GM18907 (cell line): ENCODE data around the gene CATSPER1.

Experiments
- ATAC-seq: cut with Tn5 transposase; IDR thresholded peaks from one replicate; pipeline ENCODE4 v1.9.1; 2021; ENCODE audit warnings: mild to moderate bottlenecking, moderate library complexity; ENCODE audit not compliant: unreplicated experiment

CATSPER1 gene

DNA sequence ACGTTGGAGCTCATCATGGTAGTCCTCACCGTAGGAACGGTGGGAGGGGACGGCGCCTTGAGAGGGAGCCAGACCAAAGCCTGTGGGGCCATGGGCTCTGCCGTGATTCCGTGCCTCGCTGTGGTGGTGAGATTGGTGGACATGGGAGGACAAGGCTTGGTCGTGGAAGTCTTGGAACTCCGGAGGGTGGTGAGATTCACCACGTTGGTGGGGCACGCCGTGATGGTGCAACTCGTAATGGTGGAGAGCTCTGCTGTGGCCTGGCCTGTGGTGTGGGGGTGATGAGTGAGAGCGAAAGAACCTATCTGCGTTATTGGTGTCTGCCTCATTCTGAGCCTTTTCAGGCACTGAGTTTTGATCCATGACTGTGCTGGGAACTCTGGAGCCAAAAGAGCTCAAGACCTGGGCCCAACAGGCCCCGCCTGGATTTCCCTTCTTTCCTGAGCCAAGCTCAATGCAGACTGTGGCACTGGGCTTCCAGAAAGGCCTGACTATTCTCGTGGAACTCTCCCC, at the start of gene CATSPER1:
CATSPER1 (minus strand) TSS at position 463 of the 513 bp plus-strand sequence; CDS start at position 363, 100 bp downstream.
- no peak for ATAC-seq

DNA sequence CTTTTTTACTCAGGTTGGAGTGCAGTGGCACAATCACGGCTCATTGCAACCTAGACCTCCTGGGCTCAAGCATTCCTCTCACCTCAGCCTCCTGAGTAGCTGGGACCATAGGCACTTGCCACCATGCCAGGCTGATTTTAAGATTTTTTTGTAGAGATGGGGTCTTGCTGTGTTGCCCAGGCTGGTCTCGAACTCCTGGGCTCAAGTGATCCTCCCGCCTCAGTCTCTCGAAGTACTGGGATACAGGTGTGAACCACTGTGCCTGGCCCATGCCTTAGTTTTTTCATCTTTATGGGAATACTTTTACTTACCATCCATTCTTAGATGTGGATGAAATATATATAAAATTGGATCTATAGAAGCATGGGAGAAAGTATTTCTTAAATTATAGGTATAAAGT, 49.0 kb upstream of the CATSPER1 start:
- no peak for ATAC-seq

DNA sequence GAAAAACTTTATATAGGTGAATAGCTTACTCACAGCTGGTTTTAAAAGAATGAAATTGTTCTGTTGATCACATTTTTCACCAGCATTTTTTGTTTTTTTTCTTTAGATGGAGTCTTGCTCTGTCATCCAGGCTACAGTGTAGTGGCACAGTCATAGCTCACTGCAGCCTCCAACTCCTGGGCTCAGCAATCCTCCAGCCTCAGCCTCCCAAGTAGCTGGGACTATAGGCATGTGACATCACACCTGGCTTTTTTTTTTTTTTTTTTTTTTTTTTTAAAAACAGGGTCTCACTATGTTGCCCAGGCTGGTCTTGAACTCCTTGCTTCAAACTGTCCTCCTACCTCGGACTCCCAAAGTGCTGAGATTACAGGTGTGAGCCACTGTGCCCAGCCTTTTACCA, 47.4 kb upstream of the CATSPER1 start:
- no peak for ATAC-seq

DNA sequence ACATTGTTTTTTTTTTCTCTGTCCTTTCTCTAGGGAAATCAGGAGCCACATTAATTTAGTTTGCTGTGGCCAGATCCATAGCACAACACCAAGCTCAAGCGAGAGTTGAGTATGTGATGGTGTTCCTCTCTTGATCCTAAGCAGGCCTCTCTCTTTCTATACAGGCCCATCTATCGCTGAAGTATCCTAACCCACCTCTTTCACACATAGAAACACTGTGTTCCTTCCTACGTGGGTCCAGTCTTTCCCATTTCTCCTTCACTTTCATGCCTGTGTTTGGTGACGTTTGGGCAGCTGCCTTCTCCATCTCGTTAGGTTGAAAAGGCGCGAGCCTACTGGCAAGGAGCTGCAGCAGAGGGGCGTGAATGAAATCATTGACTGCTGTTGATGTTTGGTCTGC, 46.2 kb upstream of the CATSPER1 start:
- no peak for ATAC-seq

DNA sequence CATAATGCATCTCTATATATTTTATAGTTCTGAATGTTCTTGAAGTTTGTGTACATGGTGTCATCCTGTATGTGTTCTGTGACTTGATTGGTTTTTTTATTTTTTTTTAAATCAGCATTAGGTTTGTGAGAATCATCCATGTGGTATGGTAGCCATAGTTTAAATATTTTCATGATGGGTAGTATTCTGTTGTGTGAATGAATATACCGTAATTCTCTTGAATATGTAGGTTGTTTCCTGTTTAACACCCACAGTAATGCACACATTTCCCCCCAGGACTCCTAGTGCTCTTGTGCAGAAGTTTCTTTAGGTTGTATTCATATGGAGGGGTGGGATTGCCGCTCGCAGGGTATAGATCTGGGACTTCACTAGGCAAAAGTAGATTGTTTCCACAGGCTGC, 45.8 kb upstream of the CATSPER1 start:
- ATAC-seq: no peak

DNA sequence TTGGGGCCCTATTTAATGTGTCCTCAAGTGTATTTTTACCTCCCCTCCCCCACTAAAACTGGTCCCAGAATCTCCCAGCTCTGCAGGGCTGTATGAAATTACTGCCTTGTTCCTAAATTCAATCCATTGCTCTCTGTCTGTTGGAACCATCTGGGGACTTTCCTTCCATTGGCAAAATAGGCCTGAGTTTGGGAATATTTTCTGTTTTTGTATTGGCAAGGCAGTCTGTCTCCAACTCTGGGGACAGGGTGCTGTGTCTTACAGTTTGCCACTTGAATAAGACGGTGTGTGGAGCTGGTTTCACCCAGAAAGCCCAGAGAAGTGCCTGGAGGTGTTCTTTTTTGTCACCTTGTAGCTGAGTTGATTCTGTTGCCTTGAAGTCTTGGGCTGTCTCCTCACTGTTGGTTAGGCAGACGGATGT, 45.1 kb upstream of the CATSPER1 start:
- no peak for ATAC-seq

DNA sequence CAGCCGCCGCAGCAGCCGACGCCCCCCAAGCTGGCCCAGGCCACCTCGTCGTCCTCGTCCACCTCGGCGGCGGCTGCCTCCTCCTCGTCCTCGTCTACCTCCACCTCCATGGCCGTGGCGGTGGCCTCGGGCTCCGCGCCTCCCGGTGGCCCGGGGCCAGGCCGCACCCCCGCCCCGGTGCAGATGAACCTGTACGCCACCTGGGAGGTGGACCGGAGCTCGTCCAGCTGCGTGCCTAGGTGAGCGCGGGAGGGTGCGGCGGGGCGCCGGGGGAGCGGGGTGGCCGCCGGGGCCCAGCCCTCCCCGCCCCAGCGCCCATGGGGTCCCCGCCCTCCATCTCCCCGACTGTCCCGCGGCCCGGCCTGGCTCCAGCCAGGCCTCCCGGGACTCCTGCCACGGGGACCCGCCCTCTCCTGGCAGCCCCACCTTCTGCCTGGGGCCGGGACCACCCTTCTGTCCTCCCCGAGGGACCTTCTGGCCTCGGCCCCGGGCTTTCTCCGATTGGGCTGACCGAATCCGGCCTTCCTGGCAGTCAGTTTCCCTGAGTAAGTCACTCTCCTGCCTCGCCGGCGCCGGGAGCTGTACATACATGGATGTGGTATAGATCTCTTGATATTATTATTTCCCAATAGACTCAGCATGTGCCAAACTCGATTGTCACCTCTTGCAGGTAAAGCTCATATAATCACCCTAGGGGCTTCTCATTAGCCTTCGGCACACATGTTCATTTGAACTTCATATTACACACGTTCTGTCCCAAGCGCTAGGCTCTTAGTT, 44.5 kb upstream of the CATSPER1 start:
- peak; percentile 18 for ATAC-seq

DNA sequence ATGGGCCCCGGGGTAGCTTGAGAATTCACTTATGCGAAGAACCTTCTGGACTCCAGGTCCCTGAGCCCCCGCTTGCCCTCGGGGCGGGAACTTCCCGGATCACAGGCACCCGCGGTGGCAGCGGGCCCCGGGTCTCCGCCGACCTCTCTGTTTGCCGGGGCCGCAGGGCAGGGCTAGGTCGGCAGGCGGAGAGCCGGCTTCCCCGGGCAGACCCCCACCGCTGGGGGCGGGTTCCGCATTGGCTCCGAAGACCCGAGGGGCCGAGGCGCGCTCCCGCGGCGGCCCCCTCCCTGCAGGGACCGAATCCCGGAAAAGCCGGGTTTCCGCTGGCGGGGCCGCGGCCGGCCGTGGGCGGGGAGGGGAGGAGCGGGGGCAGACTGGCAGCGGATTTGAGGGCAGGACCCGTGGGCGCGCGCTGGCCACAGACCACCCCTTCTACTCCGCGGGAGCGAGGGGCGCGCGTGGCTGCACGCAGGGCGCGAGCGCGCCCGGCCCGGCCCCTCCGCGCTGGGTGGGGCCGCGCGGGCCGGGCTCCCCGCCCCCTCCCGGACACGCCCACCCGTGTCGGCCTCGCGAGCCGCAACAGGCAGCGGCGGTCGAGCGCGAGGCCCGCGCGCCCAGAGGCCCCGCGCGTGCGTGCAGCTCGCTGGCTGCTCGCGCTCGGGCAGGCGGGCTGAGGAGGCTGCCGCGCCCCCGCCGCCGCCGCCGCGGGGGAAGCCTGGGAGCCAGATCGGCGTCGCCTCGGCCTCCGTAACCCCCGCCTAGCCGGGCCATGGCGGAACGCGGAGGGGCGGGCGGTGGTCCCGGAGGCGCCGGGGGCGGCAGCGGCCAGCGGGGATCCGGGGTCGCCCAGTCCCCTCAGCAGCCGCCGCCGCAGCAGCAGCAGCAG, 43.7 kb upstream of the CATSPER1 start, which contains the start of gene PACS1:
PACS1 (plus strand) TSS at position 558 of the 889 bp plus-strand sequence; CDS start at position 773, 215 bp downstream.
- ATAC-seq: peak; percentile 41

DNA sequence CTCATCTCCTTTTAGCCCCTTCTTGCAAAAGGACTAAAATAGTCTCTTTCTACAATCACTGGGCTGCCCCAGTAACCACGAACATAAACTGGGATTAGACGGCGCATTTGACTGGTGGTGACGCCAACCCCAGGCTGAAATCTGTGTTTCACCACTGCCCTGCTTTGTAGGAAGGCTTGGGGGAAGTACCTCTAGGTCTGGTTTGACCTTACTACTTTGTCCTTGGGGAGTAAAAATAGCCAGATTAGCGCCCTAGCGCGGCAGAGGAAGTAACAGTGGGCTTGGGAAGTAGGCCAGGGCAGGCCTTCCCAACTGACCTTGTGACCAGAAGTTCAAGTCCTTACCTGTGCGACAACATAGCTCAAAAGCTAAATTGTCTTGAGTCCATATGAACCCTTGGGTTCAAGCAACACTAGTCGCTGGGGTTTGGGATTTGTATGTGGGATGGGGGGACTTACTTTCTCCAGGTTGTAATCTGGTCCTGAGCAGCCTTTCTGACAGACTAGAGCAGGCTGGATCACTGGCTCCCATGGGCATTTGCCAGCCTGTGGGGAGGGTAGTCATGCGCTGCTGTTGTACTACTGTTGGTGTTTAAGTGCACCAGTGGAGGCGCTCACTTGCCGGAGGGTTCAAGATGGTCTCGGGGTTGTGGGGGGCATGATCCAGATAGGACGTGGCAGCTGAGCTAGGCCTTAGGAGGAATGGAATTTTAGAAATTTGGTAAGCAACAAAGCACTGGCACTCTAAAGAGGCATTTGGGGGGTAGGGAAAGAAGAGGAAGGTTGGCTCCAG, 42.8 kb upstream of the CATSPER1 start:
- peak; percentile 26 for ATAC-seq

DNA sequence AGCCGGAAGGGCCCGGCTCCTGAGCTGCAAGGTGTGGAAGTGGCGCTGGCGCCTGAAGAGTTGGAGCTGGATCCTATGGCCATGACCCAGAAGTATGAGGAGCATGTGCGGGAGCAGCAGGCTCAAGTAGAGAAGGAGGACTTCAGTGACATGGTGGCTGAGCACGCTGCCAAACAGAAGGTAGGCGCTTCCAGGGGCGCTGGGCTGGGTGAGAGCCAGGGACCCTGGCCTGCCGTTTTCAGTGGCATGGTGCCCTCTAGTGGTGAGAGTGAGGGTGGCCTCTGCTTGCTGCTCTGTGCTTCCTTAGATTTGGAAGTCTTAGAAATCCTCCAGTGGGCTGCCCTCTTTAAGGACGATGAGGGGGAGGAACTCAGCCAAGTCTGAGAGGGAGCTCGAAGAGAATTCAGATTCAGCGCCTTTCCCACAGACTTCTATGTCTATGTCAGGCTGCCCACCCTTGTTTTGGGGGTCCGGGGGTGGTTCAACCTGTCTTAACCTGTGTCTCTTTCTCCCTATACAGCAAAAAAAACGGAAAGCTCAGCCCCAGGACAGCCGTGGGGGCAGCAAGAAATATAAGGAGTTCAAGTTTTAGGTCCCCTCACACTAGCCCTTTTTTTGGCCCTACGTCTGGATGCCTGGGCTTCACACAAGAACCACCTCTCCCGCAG, 42.0 kb upstream of the CATSPER1 start:
- ATAC-seq: no peak

DNA sequence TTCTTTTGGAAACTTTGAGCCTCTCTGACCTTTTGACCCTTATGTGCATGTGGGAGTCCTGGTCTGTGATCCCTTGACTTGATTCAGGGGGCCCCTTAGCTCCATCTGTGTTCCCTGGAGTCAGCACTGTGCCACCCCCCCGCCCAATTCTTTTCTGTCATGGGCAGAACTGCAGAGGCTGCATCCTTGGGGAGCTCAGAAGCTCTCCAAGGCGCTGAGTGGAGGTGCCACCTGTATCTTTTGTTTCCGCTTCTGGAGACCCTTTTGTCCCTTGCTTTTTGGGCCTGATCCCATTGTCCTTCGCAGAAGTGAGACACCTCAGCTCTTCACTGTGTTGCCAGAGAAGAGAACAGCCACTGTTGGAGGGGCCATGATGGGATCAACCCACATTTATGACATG, 41.4 kb upstream of the CATSPER1 start:
- ATAC-seq: no peak

DNA sequence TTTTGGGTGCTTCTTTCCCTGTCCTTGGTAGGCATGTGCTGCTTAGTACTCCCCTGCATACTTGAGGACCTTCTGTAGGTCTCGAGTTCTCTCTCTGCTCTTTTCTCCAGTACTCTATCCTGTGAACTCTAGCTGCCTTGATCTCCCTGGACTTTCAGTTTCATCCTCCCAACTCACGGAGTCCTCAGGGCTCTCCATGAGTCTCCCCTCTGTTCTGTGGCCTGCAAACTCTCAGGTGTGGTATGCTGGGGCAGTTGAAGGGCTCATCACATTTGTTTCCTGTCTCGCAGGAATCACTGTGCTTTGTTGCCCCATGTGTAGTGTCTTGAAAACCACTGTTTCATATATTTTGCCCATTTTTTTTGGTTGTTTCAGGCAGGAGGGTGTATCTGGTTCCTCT, 40.5 kb upstream of the CATSPER1 start:
- no peak for ATAC-seq

DNA sequence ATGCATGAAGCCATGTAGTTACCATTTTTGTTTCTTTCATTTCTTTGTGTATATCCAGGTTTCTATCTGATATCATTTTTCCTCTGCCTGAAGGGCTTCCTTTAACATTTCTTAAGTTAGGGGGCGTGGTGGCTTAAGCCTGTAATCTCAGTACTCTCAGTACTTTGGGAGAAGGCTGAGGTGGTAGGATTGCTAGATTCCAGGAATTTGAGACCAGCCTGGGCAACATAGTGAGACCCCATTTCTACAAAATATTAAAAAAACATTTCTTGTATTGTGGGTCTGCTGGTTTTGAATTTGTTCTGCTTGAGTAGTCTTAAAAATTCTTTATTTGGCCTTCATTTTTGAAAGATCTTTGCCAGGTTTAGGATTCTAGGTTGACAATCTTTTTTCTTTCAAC, 38.3 kb upstream of the CATSPER1 start:
- no peak for ATAC-seq

DNA sequence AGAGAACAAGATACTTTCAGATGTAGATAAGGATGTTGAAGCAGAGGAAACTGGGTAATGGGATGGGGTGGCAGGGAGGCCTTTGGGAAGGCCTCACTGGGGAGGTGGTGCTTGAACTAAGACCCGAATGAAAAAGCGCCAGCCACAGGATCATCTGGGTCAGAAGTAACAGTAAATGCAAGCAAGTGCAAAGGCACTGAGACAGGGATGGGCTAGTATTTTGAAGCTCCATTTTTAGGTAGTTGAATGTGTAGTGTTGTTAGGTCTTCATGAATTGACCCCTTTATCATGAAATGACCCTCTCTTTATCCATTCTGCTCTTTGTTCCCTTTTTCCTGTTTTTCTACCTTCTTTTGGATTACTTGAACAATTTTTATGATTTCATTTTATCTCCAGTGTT, 37.6 kb upstream of the CATSPER1 start:
- ATAC-seq: no peak

DNA sequence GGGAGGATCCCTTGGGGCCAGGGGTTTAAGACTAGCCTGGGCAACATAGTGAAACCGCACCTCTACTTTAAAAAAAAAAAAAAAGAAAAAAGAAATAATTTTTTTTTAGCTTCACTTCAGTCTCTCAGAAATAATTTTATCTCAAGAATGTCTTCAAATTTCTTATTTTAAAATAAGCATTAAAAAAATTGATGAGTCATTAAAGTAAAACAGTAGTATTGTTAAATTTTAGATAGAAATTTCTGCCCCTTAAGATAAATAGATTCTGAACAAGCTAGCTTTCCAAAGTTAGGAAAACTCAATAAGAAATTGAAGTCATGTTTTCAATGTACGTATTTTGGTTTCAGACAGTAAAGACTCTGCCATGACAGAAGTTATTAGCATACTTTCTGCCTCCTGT, 36.1 kb upstream of the CATSPER1 start:
- no peak for ATAC-seq

DNA sequence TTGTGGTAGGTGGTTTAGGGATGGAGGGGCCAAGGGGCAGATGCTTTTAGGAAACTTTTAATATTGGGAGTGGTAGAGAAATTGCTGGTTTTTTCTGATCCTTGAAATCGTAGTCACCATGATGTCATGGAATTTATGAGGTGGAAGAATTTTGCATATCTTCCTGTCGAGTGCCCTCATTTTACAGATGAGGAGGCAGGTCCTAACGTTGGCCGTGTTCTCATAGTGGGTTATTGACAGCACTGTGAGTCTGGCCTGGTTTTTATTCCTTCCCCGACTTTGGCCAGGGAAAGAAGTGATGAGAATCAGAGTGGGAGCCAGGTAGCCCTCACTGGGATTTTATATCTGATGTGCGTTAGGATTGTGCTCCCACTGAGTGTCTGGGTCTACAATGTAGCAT, 35.0 kb upstream of the CATSPER1 start:
- ATAC-seq: no peak

DNA sequence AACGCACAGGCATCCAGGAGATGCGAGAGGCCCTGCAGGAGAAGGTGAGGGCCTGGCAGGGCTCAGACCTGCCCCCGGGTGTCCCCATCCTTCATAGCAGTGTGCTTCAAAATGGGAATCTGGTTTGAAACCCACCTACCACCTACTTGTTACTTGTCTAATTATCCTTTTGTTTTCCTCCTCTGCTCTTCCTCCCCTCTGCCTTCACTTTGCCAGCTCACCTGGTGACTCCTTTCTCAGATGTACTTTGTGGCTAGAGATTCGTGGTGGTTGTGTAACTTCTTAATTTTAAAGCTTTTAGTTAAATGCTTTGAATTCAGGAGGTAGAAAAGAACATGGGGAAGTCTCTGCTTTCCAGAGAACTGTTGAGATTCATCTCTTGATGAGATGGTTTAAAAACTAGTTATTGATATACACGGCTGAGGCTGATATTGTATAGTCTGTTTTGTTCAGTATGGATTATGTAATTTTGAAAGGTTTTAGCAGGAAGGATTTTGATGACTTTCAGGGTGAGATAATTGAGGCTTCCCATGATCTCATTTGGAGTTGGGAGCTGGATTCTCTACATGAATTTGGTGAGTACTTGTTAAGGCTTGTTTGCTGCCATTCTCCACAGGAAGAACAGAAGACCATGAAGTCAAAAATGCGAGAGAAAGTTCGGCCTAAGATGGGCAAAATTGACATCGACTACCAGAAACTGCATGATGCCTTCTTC, 33.8 kb upstream of the CATSPER1 start:
- no peak for ATAC-seq

DNA sequence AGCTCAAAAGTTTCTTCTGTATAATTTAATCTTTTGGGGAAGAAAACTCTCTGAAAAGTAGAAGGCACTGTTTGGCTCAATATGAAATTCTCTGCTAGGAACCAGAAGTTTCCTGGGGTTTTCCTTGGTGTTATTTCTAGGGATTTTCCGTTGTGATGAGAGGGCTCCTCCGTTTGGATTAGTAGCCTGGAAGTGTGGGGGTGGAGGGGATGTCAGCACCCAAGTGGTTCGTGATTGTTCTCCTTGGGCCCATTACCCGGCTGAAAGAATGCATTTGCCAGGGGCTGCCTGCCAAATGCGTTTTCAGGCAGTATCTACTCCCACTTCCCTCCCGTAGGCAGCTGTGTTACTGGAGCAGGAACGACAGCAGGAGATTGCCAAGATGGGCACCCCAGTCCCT, 30.2 kb upstream of the CATSPER1 start:
- ATAC-seq: no peak

DNA sequence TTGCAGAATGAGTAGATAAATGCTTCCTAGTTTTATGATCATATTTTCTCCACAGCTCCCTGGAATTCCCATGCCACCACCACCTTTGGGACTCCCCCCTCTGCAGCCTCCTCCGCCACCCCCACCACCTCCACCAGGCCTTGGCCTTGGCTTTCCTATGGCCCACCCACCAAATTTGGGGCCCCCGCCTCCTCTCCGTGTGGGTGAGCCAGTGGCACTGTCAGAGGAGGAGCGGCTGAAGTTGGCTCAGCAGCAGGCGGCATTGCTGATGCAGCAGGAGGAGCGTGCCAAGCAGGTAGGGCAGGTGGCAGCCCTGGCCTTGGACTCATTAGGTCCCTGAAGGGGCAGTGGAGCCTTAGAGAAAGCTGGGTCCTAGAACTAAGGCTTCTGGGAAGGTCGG, 28.7 kb upstream of the CATSPER1 start:
- ATAC-seq: no peak

DNA sequence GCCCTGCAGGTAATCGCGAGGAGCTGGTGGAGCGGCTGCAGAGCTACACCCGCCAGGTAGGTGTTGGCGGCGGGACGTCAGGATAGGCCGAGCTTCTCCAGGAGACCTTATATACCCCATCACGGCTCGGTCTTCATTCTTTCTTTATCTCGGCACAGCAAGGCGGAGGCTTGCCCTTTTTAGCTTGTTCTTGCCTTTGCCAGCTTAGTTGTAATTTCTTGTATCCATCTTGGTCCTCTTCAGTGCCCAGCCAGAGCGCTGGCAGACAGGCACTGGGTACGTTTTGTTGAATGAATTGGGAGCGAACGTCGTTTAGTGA, 26.3 kb upstream of the CATSPER1 start:
- no peak for ATAC-seq
